Activated CD4-positive, alpha-beta T cell treated with anti-CD3 and anti-CD28 coated beads, Interleukin-2, amount 10 ng/mL, durations not matched to agents 7 days and 5 days (primary cell): ENCODE data around the gene MAGED4. TPM values are rescaled to one million over a fixed set of nuclear protein-coding genes. Genes with fewer than 3 reads are reported as not detected.

Source experiments
- CTCF ChIA-PET: fragments of 350-600 bp; sonication (Branson Sonifier 250); formaldehyde crosslinking; loops from one replicate; lab custom pipeline; 2021; ENCODE audit warnings: antibody characterized with exemption; lab: Charles Lee
- POLR2A ChIA-PET: fragments of 350-600 bp; sonication (Branson Sonifier 250); formaldehyde crosslinking; loops from one replicate; lab custom pipeline; 2021; ENCODE audit warnings: antibody characterized with exemption; lab: Charles Lee
- DNase-seq: peaks from one replicate; pipeline ENCODE4 v3.0.0-alpha.2; 2020
- H3K27ac Mint-ChIP-seq: one replicate; pipeline ENCODE4 v1.8.0; 2021; ENCODE audit warnings: mild to moderate bottlenecking, moderate library complexity, mixed read lengths
- H3K27me3 Mint-ChIP-seq: one replicate; pipeline ENCODE4 v1.8.0; 2021; ENCODE audit warnings: mixed read lengths
- H3K36me3 Mint-ChIP-seq: one replicate; pipeline ENCODE4 v1.8.0; 2021; ENCODE audit warnings: low read depth, mixed read lengths
- H3K4me1 Mint-ChIP-seq: one replicate; pipeline ENCODE4 v1.8.0; 2021; ENCODE audit warnings: mixed read lengths
- H3K4me3 Mint-ChIP-seq: one replicate; pipeline ENCODE4 v1.8.0; 2021; ENCODE audit warnings: mild to moderate bottlenecking, moderate library complexity, mixed read lengths
- H3K9me3 Mint-ChIP-seq: one replicate; pipeline ENCODE4 v1.8.0; 2021; ENCODE audit warnings: mixed read lengths
- total RNA-seq, 2 experiments: library from RNA; stranded (reverse); gene quantifications; one replicate each; pipeline ENCODE4 v1.2.3, GENCODE V29; 2021

Gene MAGED4
- total RNA-seq, 2 experiments from 2014 or later = 0.35 to 0.42 TPM

GRCh38 chrX:52220936-52221335 lies 36.2 kb downstream of the MAGED4 start:
- Mint-ChIP-seq H3K27ac (no peak overlapping the region), H3K4me3 (no peak overlapping the region), H3K4me1 (no peaks in the 10 kb centered on the region), H3K36me3 (no peaks in the 10 kb centered on the region), H3K9me3 (no peaks in the 10 kb centered on the region), H3K27me3 (peaks cover 2% of the 10 kb centered on the region)
- ChIA-PET POLR2A (no interaction called here), CTCF (no interaction called here)
- no peak for DNase-seq

Other genes starting within 250 kb of the MAGED4 start
- gene MAGED4B, start 115.7 kb upstream of the MAGED4 start, total RNA-seq = under 1 TPM; 0.22 to 0.42 TPM
- gene XAGE2, start 184.1 kb downstream of the MAGED4 start, total RNA-seq = not detected